Glomerular visceral epithelial cell (primary cell): ENCODE data around the gene PTGR2.
"Not testable (repeated sequence)": the region's sequence is repeated elsewhere in the genome, so short reads cannot be mapped to it uniquely, and the experiment has no call there.

Experiments
- DNase-seq: peaks from one replicate; pipeline ENCODE4 v3.0.0-alpha.2; 2016; ENCODE audit errors: extremely low spot score

The PTGR2 gene

DNA sequence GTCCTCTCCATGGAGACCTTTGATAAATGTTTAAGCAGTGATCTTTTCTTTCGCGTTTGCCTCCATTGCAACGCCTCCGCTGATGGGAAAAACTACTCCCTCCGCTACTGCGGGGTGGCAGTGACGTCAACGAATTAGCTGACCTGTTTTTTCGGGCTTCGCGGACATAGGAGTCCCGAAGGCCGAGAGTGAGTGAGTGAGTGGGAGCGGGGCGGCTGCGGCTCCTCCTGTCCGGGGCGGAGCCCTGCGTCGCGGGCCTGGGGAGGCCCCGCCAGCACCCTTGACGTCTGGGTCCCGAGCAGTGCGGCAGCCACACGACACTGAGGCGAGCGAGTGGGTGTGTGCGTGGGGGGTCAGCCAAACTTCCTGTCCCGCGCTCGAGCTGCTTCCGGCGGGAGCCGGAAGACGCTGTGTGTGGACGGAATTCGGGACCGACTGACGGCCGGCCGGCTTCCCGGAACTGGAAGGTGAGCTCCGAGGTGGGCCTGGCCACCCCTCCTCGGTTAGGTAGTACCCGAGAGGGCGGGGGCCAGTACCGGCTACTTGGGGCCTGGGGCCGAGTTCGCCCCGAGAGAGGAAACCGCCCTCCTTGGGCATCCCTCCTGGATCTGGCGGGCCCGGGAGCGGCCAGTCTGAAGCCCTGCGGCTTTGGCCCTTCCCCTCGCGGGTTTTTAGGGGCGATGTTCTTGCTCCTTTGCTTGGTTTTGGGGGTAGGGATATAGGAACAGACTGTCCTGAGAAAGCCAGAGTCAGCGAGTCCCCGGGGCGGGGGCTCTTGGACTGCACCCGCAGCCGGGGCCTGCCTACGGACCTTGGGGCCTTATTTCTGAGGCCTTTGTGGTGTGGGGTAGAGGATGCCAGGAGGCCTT, 35.1 kb downstream of the PTGR2 start, which contains the start of gene ZNF410:
ZNF410 (plus strand) TSS at position 411 of the 869 bp plus-strand sequence. CDS start 5,317 bp downstream, outside the sequence.
- peak; percentile 97 for DNase-seq

GRCh38 chr14:73887318-73887616, 35.6 kb downstream of the PTGR2 start:
- DNase-seq: peak; percentile 30

GRCh38 chr14:73887694-73888459, 36.2 kb downstream of the PTGR2 start:
- no peak for DNase-seq

- DNase-seq: no peak
Observed at GRCh38 chr14:73888460-73888725, 36.8 kb downstream of the PTGR2 start.

GRCh38 chr14:73888971-73889370, 37.3 kb downstream of the PTGR2 start:
- DNase-seq: no peak

DNA sequence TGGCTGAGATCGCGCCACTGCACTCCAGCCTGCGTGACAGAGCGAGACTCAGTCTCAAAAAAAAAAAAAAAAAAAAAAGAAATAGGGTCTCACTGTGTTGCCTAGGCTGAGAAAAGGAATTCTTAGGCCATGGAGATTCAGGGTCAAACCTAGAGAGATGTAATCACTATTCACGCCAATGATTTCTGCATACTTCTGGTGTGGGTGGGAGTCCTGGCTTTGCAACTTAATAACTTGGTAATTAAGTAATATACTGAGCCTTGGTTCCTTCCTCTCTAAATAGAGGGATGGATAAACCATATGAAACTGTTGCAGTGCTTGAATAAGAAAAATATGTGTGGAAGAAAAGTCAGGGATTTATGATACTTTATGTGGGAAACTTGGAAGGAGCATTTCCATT, 37.7 kb downstream of the PTGR2 start:
- no peak for DNase-seq

- not testable (repeated sequence) for DNase-seq
Observed at GRCh38 chr14:73894180-73894687, 42.6 kb downstream of the PTGR2 start.

- DNase-seq: no peak
Observed at GRCh38 chr14:73895939-73896338, 44.3 kb downstream of the PTGR2 start.

GRCh38 chr14:73896521-73896920, 44.9 kb downstream of the PTGR2 start:
- no peak for DNase-seq

DNA sequence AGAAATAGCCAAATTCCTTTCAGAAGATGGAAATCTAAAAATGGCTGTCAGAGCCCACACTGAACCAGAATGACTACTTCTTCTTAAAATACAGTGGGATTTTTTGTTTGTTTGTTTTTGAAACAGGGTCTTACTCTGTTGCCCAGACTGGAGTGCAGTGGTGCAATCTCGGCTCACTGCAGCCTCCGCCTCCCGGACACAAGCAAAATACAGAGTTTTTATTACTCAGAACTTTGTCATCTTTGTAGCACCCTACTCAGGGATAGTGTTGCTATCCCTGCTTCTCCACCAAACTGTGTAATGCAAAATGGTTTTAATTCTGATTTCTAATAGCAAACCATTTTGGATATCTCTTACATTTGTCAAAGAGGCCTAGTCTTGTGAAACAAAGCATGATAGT, 51.4 kb downstream of the PTGR2 start:
- DNase-seq: no peak

DNA sequence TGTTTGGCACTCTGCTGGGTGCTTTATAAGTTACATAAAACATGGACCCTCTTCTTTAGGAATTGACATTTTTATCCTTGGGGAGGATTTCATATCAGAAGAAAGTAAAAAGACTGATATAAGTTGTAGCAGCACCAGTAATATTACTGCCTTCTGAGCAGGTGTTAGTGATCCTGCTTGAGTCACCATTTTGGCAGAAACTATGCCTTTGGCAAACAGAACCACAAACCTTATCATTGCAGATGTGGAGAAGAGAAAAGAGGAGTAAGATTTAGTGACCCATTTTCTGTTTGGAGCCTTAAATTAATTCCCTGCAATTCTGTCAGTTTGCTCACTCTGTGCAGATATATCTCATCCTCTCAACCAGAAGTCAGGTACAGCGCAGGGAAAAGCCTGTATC, 58.0 kb downstream of the PTGR2 start:
- DNase-seq: no peak

- DNase-seq: no peak
Observed at GRCh38 chr14:73913256-73913655, 61.6 kb downstream of the PTGR2 start.

DNA sequence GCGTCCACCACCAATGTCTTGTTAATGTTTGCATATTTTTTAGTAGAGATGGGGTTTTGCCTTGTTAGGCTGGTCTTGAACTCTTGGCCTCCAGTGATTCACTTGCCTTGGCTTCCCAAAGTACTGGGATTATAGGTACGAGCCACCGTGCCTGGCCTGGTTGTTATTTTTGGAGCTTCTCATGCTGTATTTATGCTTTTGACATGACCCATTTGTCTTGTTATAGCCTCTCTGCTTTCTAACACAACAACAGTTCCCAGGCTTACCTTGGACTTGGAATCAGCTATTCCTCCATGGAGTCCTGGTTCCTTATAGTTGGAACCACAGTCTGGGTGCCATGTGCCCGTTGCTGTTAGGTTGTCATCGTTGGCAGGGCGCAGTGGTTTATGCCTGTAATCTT, 64.7 kb downstream of the PTGR2 start:
- no peak for DNase-seq

- not testable (repeated sequence) for DNase-seq
Observed at GRCh38 chr14:73919457-73919856, 67.8 kb downstream of the PTGR2 start.

GRCh38 chr14:73924337-73924736, 72.7 kb downstream of the PTGR2 start:
- no peak for DNase-seq
